HCT116 (cell line): Measurements from ENCODE around the gene REG3A. TPM values are rescaled to one million over a fixed set of nuclear protein-coding genes. Genes with fewer than 3 reads are reported as not detected.

Experiments
- total RNA-seq: library from RNA; stranded (reverse); gene quantifications from one replicate; pipeline ENCODE4 v1.2.1, GENCODE V29; 2021; ENCODE audit not compliant: unreplicated experiment

Gene REG3A
- total RNA-seq, 1 experiment from 2014 or later = not detected

Other genes with a start within 250 kb of the REG3A start
- gene REG3G, start 134.1 kb downstream of the REG3A start, total RNA-seq = 0.86 TPM
- 4.2 TPM for gene REG1B, start 71.8 kb downstream of the REG3A start, total RNA-seq
- gene REG1A, start 39.3 kb downstream of the REG3A start, total RNA-seq = 5.2 TPM